Fibroblast of mammary gland (primary cell): ENCODE data around the gene ATP1A2.

Experiments used
- DNase-seq: peaks from one replicate; pipeline ENCODE4 v3.0.0-alpha.2; 2010; ENCODE audit warnings: low read depth
- H3K4me3 ChIP-seq: 2 replicates; pipeline ENCODE4 v1.5.1; 2011; ENCODE audit warnings: low read depth, mild to moderate bottlenecking, low read length, moderate library complexity; ENCODE audit not compliant: control insufficient read depth
- CTCF ChIP-seq: conservative IDR thresholded peaks from 2 replicates; pipeline ENCODE4 v1.5.1; 2011; ENCODE audit warnings: low read depth, low read length, inconsistent platforms; ENCODE audit not compliant: control insufficient read depth, insufficient read depth

The ATP1A2 gene

GRCh38 chr1:160117300-160117699 lies 1.7 kb downstream of the ATP1A2 start:
- no peak overlapping the region for H3K4me3 ChIP-seq
- no peak for TF ChIP-seq CTCF
- no peak for DNase-seq

GRCh38 chr1:160117709-160118183 lies 2.2 kb downstream of the ATP1A2 start:
- no peak for TF ChIP-seq CTCF
- DNase-seq = peak; percentile 29
- H3K4me3 ChIP-seq = no peak overlapping the region

GRCh38 chr1:160118928-160119327 lies 3.4 kb downstream of the ATP1A2 start:
- no peak overlapping the region for H3K4me3 ChIP-seq
- no peak for TF ChIP-seq CTCF
- DNase-seq = no peak

GRCh38 chr1:160120797-160121196 lies 5.2 kb downstream of the ATP1A2 start:
- no peak for TF ChIP-seq CTCF

GRCh38 chr1:160121388-160121787 lies 5.8 kb downstream of the ATP1A2 start:
- no peak for DNase-seq
- no peak for TF ChIP-seq CTCF

More at GRCh38 chr1:160120797-160121196, 5.2 kb downstream of the ATP1A2 start:
- DNase-seq = no peak
- H3K4me3 ChIP-seq = no peak overlapping the region

GRCh38 chr1:160122978-160123495 lies 7.5 kb downstream of the ATP1A2 start:
- TF ChIP-seq CTCF = no peak
- no peak for DNase-seq
- H3K4me3 ChIP-seq = no peak overlapping the region

More at GRCh38 chr1:160121388-160121787, 5.8 kb downstream of the ATP1A2 start:
- no peak overlapping the region for H3K4me3 ChIP-seq

GRCh38 chr1:160123726-160124125 lies 8.2 kb downstream of the ATP1A2 start:
- no peak for TF ChIP-seq CTCF
- DNase-seq = no peak
- H3K4me3 ChIP-seq = no peak overlapping the region
